ENCODE results near the gene TMEM273.

Gene TMEM273

GRCh38 chr10:49172777-49173132 is 15.4 kb downstream of the TMEM273 start:
- H3K79me2 ChIP-seq (ENCODE audit: insufficient read depth, low read length): 0 out of 2 replicates have a peak, but pooled peaks cover 3% of the 10 kb centered on the region
- no peak for TF ChIP-seq EZH2 (IDR thresholded peaks at IDR 0.05; ENCODE audit: borderline replicate concordance, low read depth, low read length, severe bottlenecking)
- TF ChIP-seq CTCF (IDR thresholded peaks at IDR 0.05; ENCODE audit: borderline replicate concordance, extremely low read depth, low read length, poor library complexity, severe bottlenecking): no peak
- peaks cover 6% of the 10 kb centered on the region; the same call in 1 of the 2 replicates for H4K20me1 ChIP-seq (ENCODE audit: insufficient read depth, low read length)
- ATAC-seq (ENCODE audit: insufficient read depth, low read depth) (no peak), DNase-seq (no peak)
- no peak overlapping the region for H3K27ac ChIP-seq (ENCODE audit: low read length)
- no peak overlapping the region for H3K4me2 ChIP-seq (ENCODE audit: insufficient read depth, low read length)
- no peak overlapping the region for H3K9ac ChIP-seq (ENCODE audit: low read depth, low read length)
- no peak overlapping the region for H2AFZ ChIP-seq (ENCODE audit: low read depth, low read length)
- peaks cover 19% of the 10 kb centered on the region for H3K4me1 ChIP-seq (ENCODE audit: insufficient read depth, low read length)
- no peaks in the 10 kb centered on the region for H3K36me3 ChIP-seq (ENCODE audit: insufficient read depth, low read length)
- H3K9me3 ChIP-seq (ENCODE audit: insufficient read depth, low read length, severe bottlenecking): no peaks in the 10 kb centered on the region
- H3K4me3 ChIP-seq (ENCODE audit: low read depth in 1 of 2, low read length in 2 of 2): no peak overlapping the region
- H3K27me3 ChIP-seq (ENCODE audit: insufficient read depth, low read length, poor library complexity): no peaks in the 10 kb centered on the region

- ATAC-seq (ENCODE audit: insufficient read depth, low read depth) (no peak), DNase-seq (no peak)
- Histone ChIP-seq H3K27me3 (ENCODE audit: insufficient read depth, low read length, poor library complexity) (no peaks in the 10 kb centered on the region), H3K36me3 (ENCODE audit: insufficient read depth, low read length) (no peaks in the 10 kb centered on the region), H3K9me3 (ENCODE audit: insufficient read depth, low read length, severe bottlenecking) (no peaks in the 10 kb centered on the region), H3K4me3 (ENCODE audit: low read depth in 1 of 2, low read length in 2 of 2) (no peak overlapping the region), H3K4me1 (ENCODE audit: insufficient read depth, low read length) (peaks cover 13% of the 10 kb centered on the region), H3K9ac (ENCODE audit: low read depth, low read length) (no peak overlapping the region), H4K20me1 (ENCODE audit: insufficient read depth, low read length) (peaks cover 6% of the 10 kb centered on the region), H3K4me2 (ENCODE audit: insufficient read depth, low read length) (no peak overlapping the region), H3K27ac (ENCODE audit: low read length) (no peak overlapping the region), H2AFZ (ENCODE audit: low read depth, low read length) (no peak overlapping the region), H3K79me2 (ENCODE audit: insufficient read depth, low read length) (0 out of 2 replicates have a peak, but pooled peaks cover 3% of the 10 kb centered on the region)
- TF ChIP-seq EZH2 (IDR thresholded peaks at IDR 0.05; ENCODE audit: borderline replicate concordance, low read depth, low read length, severe bottlenecking): no peak
- TF ChIP-seq CTCF (IDR thresholded peaks at IDR 0.05; ENCODE audit: borderline replicate concordance, extremely low read depth, low read length, poor library complexity, severe bottlenecking): no peak
Observed at GRCh38 chr10:49172061-49172776, 16.0 kb downstream of the TMEM273 start.

- H3K79me2 ChIP-seq (ENCODE audit: insufficient read depth, low read length): 0 out of 2 replicates have a peak, but pooled peaks cover 3% of the 10 kb centered on the region
- no peak for ATAC-seq (ENCODE audit: insufficient read depth, low read depth)
- peaks cover 6% of the 10 kb centered on the region for H4K20me1 ChIP-seq (ENCODE audit: insufficient read depth, low read length)
- peaks cover 6% of the 10 kb centered on the region for H3K4me1 ChIP-seq (ENCODE audit: insufficient read depth, low read length)
- no peaks in the 10 kb centered on the region for H3K9me3 ChIP-seq (ENCODE audit: insufficient read depth, low read length, severe bottlenecking)
- H3K36me3 ChIP-seq (ENCODE audit: insufficient read depth, low read length): no peaks in the 10 kb centered on the region
- no peak overlapping the region for H3K9ac ChIP-seq (ENCODE audit: low read depth, low read length)
- no peaks in the 10 kb centered on the region for H3K27me3 ChIP-seq (ENCODE audit: insufficient read depth, low read length, poor library complexity)
- no peak overlapping the region for H3K27ac ChIP-seq (ENCODE audit: low read length)
- no peak overlapping the region for H2AFZ ChIP-seq (ENCODE audit: low read depth, low read length)
- no peak for TF ChIP-seq CTCF (IDR thresholded peaks at IDR 0.05; ENCODE audit: borderline replicate concordance, extremely low read depth, low read length, poor library complexity, severe bottlenecking)
- no peak for TF ChIP-seq EZH2 (IDR thresholded peaks at IDR 0.05; ENCODE audit: borderline replicate concordance, low read depth, low read length, severe bottlenecking)
- no peak overlapping the region for H3K4me2 ChIP-seq (ENCODE audit: insufficient read depth, low read length)
- no peak overlapping the region for H3K4me3 ChIP-seq (ENCODE audit: low read depth in 1 of 2, low read length in 2 of 2)
- no peak for DNase-seq
Observed at GRCh38 chr10:49171326-49172060, 16.7 kb downstream of the TMEM273 start.

Data from DND-41 (cell line).